Esophagus muscularis mucosa (tissue), 4 donors: ENCODE data around the gene VIL1. TPM values are rescaled to one million over a fixed set of nuclear protein-coding genes. Genes with fewer than 3 reads are reported as not detected.

Experiments
- DNase-seq: peaks from one replicate; pipeline ENCODE4 v3.0.0-alpha.2; 2017; ENCODE audit errors: extremely low spot score
- H3K27ac ChIP-seq, 4 donors: fragments of 200-600 bp; sonication (generic); replicated peaks in 1 of 4; 1 replicate in 3 of 4; 2 replicates in 1 of 4; pipeline ENCODE4 v1.5.1; 2016 to 2019; ENCODE audit warnings: mild to moderate bottlenecking in 1 of 4
- H3K27me3 ChIP-seq, 4 donors: fragments of 200-600 bp; sonication (generic); one replicate each; pipeline versions ENCODE4 v1.5.1 to v1.6.0; 2016 to 2019
- H3K36me3 ChIP-seq, 4 donors: fragments of 200-600 bp; sonication (generic); one replicate each; pipeline ENCODE4 v1.5.1; 2016 to 2019
- H3K4me1 ChIP-seq, 4 donors: fragments of 200-600 bp; sonication (generic); one replicate each; pipeline ENCODE4 v1.5.1; 2016 to 2019
- H3K4me3 ChIP-seq, 4 donors: fragments of 200-600 bp; sonication (generic); 1 replicate in 2 of 4; 2 replicates in 2 of 4; pipeline ENCODE4 v1.5.1; 2016 to 2019; ENCODE audit warnings: mild to moderate bottlenecking in 4 of 4, moderate library complexity in 1 of 4
- H3K9me3 ChIP-seq, 4 donors: fragments of 200-600 bp; sonication (generic); 1 replicate in 3 of 4; 2 replicates in 1 of 4; pipeline ENCODE4 v1.5.1; 2016 to 2019
- CTCF ChIP-seq, 3 experiments: fragments of 200-600 bp in 2 of 3; fragments of 450-650 bp in 1 of 3; sonication (generic) in 2 of 3; IDR thresholded peaks; one replicate each; pipeline ENCODE4 v1.5.1; 2017 to 2019; ENCODE audit warnings: antibody characterized with exemption in 3 of 3, mild to moderate bottlenecking in 2 of 3, moderate library complexity in 1 of 3
- EP300 ChIP-seq: sonication (generic); formaldehyde crosslinking; IDR thresholded peaks from one replicate; pipeline ENCODE4 v1.6.1; 2017; ENCODE audit warnings: antibody characterized with exemption
- POLR2A ChIP-seq: fragments of 450-650 bp; IDR thresholded peaks from one replicate; pipeline ENCODE4 v1.6.1; 2017; ENCODE audit warnings: antibody characterized with exemption, moderate library complexity, mild to moderate bottlenecking, low read depth
- POLR2AphosphoS5 ChIP-seq, 2 donors: sonication (generic); formaldehyde crosslinking; IDR thresholded peaks; one replicate each; pipeline ENCODE4 v1.6.1; 2017; ENCODE audit warnings: antibody characterized with exemption in 2 of 2
- WGBS: methylation state at CpG from one replicate; pipeline ENCODE4 v1.1.5; 2018; 5-methylcytosine and 5-hydroxymethylcytosine counted together
- intact Hi-C: fragments of 100-400 bp; cut with DNase I; formaldehyde crosslinking; loops from one replicate; pipeline ENCODE4 v1.15.1; 2023
- total RNA-seq, 4 donors: library from RNA; depleted of rRNA; stranded (reverse); fragments of >200 nt; gene quantifications; one replicate each; pipeline versions ENCODE4 v1.1.0 to v1.2.1, GENCODE V29; 2016

VIL1 gene
- total RNA-seq, 4 donors from 2014 or later: 0.86 TPM; not detected in 3

- Histone ChIP-seq H3K27me3 (no peaks in the 10 kb centered on the region), H3K36me3 (peaks cover 0 to 58% (median 22%) of the 10 kb centered on the region in 4 donors), H3K4me1 (peaks cover 0 to 18% (median 10%) of the 10 kb centered on the region in 4 donors), H3K4me3 (no peak overlapping the region), H3K27ac (no peak overlapping the region), H3K9me3 (no peaks in the 10 kb centered on the region)
- TF ChIP-seq POLR2AphosphoS5 (IDR thresholded peaks at IDR 0.05) (no peak), CTCF (IDR thresholded peaks at IDR 0.05) (no peak), EP300 (no peak), POLR2A (no peak)
- DNase-seq: peak; percentile 79
- intact Hi-C loops: loop anchor here (10.0 kb wide), 1 partner anchor 287 kb away; no protein-coding TSS in a partner anchor
- WGBS: 82% methylated on average over 5 of the region's 5 CpGs
Observed at GRCh38 chr2:218471982-218472381, 53.1 kb downstream of the VIL1 start.

- intact Hi-C loops: loop anchor here (10.0 kb wide), 1 partner anchor 288 kb away; no protein-coding TSS in a partner anchor
- TF ChIP-seq CTCF (IDR thresholded peaks at IDR 0.05): no peak
- no peak for TF ChIP-seq POLR2A
- TF ChIP-seq POLR2AphosphoS5 (IDR thresholded peaks at IDR 0.05): no peak
- TF ChIP-seq EP300: no peak
Observed at GRCh38 chr2:218472988-218473387, 54.1 kb downstream of the VIL1 start.

GRCh38 chr2:218474527-218474926, 55.6 kb downstream of the VIL1 start:
- Histone ChIP-seq H3K27ac (no peak overlapping the region), H3K4me1 (peaks cover 0 to 32% (median 22%) of the 10 kb centered on the region in 4 donors), H3K27me3 (no peaks in the 10 kb centered on the region), H3K36me3 (peaks cover 0 to 57% (median 23%) of the 10 kb centered on the region in 4 donors), H3K4me3 (no peak overlapping the region), H3K9me3 (no peaks in the 10 kb centered on the region)
- DNase-seq: no peak
- intact Hi-C loops: loop anchor here (10.0 kb wide), 1 partner anchor 290 kb away; no protein-coding TSS in a partner anchor
- TF ChIP-seq POLR2A (no peak), POLR2AphosphoS5 (IDR thresholded peaks at IDR 0.05) (no peak), EP300 (no peak), CTCF (IDR thresholded peaks at IDR 0.05) (no peak)
- 72% methylated on average over 3 of the region's 3 CpGs for WGBS

More at GRCh38 chr2:218472988-218473387, 54.1 kb downstream of the VIL1 start:
- H3K9me3 ChIP-seq: no peaks in the 10 kb centered on the region
- no peak for DNase-seq
- H3K4me3 ChIP-seq: no peak overlapping the region
- H3K27me3 ChIP-seq: no peaks in the 10 kb centered on the region
- H3K27ac ChIP-seq: no peak overlapping the region
- peaks cover 0 to 28% (median 19%) of the 10 kb centered on the region in 4 donors for H3K4me1 ChIP-seq
- peaks cover 0 to 58% (median 22%) of the 10 kb centered on the region in 4 donors for H3K36me3 ChIP-seq

GRCh38 chr2:218476676-218477075, 57.8 kb downstream of the VIL1 start:
- H3K27ac ChIP-seq: peak overlapping the region; percentile 66 to 74 (median 72)
- H3K4me3 ChIP-seq: peak overlapping the region; percentile 0 to 36 (median 22)
- H3K36me3 ChIP-seq: peaks cover 0 to 65% (median 30%) of the 10 kb centered on the region in 4 donors
- peaks cover 0 to 32% (median 22%) of the 10 kb centered on the region in 4 donors for H3K4me1 ChIP-seq
- WGBS: 26% methylated on average over 3 of the region's 3 CpGs
- TF ChIP-seq POLR2A: no peak
- no peak for TF ChIP-seq EP300
- no peak for TF ChIP-seq CTCF (IDR thresholded peaks at IDR 0.05)
- TF ChIP-seq POLR2AphosphoS5 (IDR thresholded peaks at IDR 0.05): peak; percentile 27 to 58
- no peaks in the 10 kb centered on the region for H3K9me3 ChIP-seq
- intact Hi-C loops: loop anchor here (10.0 kb wide), 1 partner anchor 292 kb away; no protein-coding TSS in a partner anchor
- no peaks in the 10 kb centered on the region for H3K27me3 ChIP-seq
- DNase-seq: no peak
